Measurements from ENCODE around the gene PDZD2. TPM values are rescaled to one million over a fixed set of nuclear protein-coding genes. Genes with fewer than 3 reads are reported as not detected.
A peak's percentile ranks its signal among the peaks of the same experiment; 100 is the strongest.
"Not testable (repeated sequence)": the region's sequence is repeated elsewhere in the genome, so short reads cannot be mapped to it uniquely, and the experiment has no call there.

Gene PDZD2
- 1 to 10 TPM in 1 of 2 experiments, under 1 TPM in 1; 0.64 to 1.1 TPM for total RNA-seq
- polyA plus RNA-seq = under 1 TPM; 0.07 to 0.72 TPM

- H3K9me3 Mint-ChIP-seq = no peaks in the 10 kb centered on the region
- peak; percentile 57 to 74 (median 65) for DNase-seq
- no peaks in the 10 kb centered on the region for H3K36me3 ChIP-seq (ENCODE audit: insufficient read depth, low read length)
- H3K4me1 Mint-ChIP-seq = peaks cover 5 to 22% (median 12%) of the 10 kb centered on the region in 4 donors
- H3K27me3 Mint-ChIP-seq = peaks cover 5 to 7% of the 10 kb centered on the region in 2 donors
- H3K27me3 ChIP-seq (ENCODE audit: insufficient read depth, low read length) = no peaks in the 10 kb centered on the region
- peaks cover 10% of the 10 kb centered on the region for H3K4me1 ChIP-seq (ENCODE audit: insufficient read depth, low read length)
- POLR2A ChIA-PET (ENCODE audit: partially characterized antibody) = interaction anchor here (1.1 kb wide), 1 partner anchor 107 kb away, joined by 3 read pairs; the partner anchor contains the start of genes C5orf22 and DROSHA
- H3K27ac Mint-ChIP-seq = peak within 1 kb of the TSS; percentile 29 to 92 (median 59)
- intact Hi-C loops (cut with micrococcal nuclease) = no loop called here
- H3K4me3 ChIP-seq (ENCODE audit: low read length in 2 of 2) = peak within 1 kb of the TSS; percentile 76
- no peaks in the 10 kb centered on the region for H3K9me3 ChIP-seq (ENCODE audit: control insufficient read depth in 1 of 2, low read length in 2 of 2)
- peak within 1 kb of the TSS; percentile 87 to 93 (median 89) for H3K4me3 Mint-ChIP-seq
- CTCF ChIA-PET (ENCODE audit: partially characterized antibody) = interaction anchor here (0.8 to 1.6 kb wide), 5 partner anchors 11 to 455 kb away, joined by 3 to 5 read pairs (median 3); no protein-coding TSS in a partner anchor
- H3K36me3 Mint-ChIP-seq = no peaks in the 10 kb centered on the region
- H3K27ac ChIP-seq (ENCODE audit: low read depth, low read length) = peak within 1 kb of the TSS; percentile 24
These were observed at the start of gene PDZD2 for GRCh38 chr5:31638748-31639418. Gene PDZD2, plus strand, starts transcription at chr5:31639131.

DNA sequence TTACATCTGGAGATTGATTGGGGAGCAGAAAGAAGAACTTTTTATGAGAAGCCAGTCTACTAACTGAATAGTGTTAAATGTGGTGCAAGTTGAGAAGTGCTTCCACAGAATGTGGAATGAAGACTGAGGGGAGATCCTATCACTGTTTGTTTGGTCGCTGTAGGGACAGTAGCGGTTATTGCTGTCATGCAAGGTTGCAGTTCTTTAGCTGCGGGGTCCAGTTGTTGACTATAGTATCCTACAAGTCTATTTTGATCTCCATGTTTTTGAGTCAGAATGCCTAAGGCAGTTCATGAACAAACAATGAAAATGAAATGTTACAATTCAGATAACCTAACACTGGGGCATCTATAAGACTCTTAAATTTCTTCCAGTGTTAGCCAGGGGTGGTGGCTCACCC lies 45.3 kb upstream of the PDZD2 start:
- peaks cover 8% of the 10 kb centered on the region in 2 donors for H3K27me3 Mint-ChIP-seq
- CTCF ChIA-PET (ENCODE audit: partially characterized antibody) = no interaction called here
- no peak overlapping the region for H3K4me3 Mint-ChIP-seq

GRCh38 chr5:31596354-31596753 lies 42.6 kb upstream of the PDZD2 start:
- CTCF ChIA-PET (ENCODE audit: partially characterized antibody) = no interaction called here
- Histone ChIP-seq H3K27ac (ENCODE audit: low read depth, low read length) (no peak overlapping the region), H3K4me1 (ENCODE audit: insufficient read depth, low read length) (no peaks in the 10 kb centered on the region), H3K36me3 (ENCODE audit: insufficient read depth, low read length) (no peaks in the 10 kb centered on the region), H3K27me3 (ENCODE audit: insufficient read depth, low read length) (no peaks in the 10 kb centered on the region), H3K9me3 (ENCODE audit: control insufficient read depth in 1 of 2, low read length in 2 of 2) (no peaks in the 10 kb centered on the region), H3K4me3 (ENCODE audit: low read length in 2 of 2) (no peak overlapping the region)
- no peak overlapping the region for H3K27ac Mint-ChIP-seq
- POLR2A ChIA-PET (ENCODE audit: partially characterized antibody) = no interaction called here
- no peaks in the 10 kb centered on the region for H3K9me3 Mint-ChIP-seq
- H3K27me3 Mint-ChIP-seq = peaks cover 8 to 12% of the 10 kb centered on the region in 2 donors
- H3K36me3 Mint-ChIP-seq = no peaks in the 10 kb centered on the region
- H3K4me3 Mint-ChIP-seq = no peak overlapping the region
- DNase-seq = no peak
- no peaks in the 10 kb centered on the region for H3K4me1 Mint-ChIP-seq
- intact Hi-C loops (cut with micrococcal nuclease) = no loop called here

More for the DNA sequence above, 45.3 kb upstream of the PDZD2 start:
- no peak overlapping the region for H3K27ac ChIP-seq (ENCODE audit: low read depth, low read length)
- intact Hi-C loops (cut with micrococcal nuclease) = no loop called here
- POLR2A ChIA-PET (ENCODE audit: partially characterized antibody) = no interaction called here
- Mint-ChIP-seq H3K4me1 (no peaks in the 10 kb centered on the region), H3K36me3 (no peaks in the 10 kb centered on the region), H3K27ac (no peak overlapping the region), H3K9me3 (no peaks in the 10 kb centered on the region)
- no peaks in the 10 kb centered on the region for H3K27me3 ChIP-seq (ENCODE audit: insufficient read depth, low read length)
- no peak for DNase-seq
- no peaks in the 10 kb centered on the region for H3K4me1 ChIP-seq (ENCODE audit: insufficient read depth, low read length)
- H3K9me3 ChIP-seq (ENCODE audit: control insufficient read depth in 1 of 2, low read length in 2 of 2) = no peaks in the 10 kb centered on the region
- no peak overlapping the region for H3K4me3 ChIP-seq (ENCODE audit: low read length in 2 of 2)
- H3K36me3 ChIP-seq (ENCODE audit: insufficient read depth, low read length) = no peaks in the 10 kb centered on the region

DNA sequence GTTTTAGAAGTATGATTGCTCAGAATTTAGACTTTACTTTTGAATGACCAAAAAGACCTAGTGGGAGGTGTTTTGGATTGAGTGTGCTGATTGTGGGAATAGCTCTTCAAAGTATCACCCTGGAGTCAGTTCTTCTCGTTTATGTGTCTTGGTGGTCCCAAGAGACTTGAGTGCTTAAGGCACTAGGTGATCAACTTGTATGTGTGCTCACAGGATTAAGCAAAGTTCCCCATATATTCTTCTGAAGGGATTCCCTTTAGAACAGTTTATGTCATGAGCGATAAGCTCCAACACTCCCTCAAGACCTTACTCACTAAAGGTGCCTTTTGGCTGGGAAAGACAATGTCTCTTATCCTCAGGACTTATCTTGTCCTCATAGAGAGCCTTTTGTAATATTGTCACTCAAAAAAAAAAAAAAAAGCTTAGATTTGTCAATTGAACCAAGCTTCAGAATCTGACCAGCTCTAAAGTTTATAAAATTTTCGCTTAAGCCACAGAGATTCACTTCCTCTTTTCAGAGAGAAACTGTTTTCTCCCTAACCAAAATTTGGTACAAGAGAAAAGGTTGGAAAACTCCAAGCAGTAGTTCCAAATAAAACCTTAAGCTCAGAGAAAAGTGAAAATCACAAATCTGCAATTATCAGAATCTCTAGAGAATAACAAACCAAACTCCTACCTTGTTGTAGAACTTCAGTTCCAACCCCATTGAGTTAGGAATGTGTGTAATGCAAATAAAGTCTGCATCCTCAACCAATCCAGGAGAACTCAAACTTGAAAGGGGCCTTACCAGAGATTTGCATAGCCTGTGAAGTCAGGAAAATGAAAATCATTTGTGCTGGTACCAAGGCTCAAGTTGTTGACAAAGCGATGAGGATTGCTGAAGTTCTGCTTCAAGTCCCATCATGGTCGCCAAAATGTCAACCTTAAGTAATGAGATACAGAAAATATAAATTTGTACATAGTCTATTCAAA lies 40.0 kb upstream of the PDZD2 start:
- peaks cover 12 to 17% of the 10 kb centered on the region in 2 donors for H3K27me3 Mint-ChIP-seq
- no peaks in the 10 kb centered on the region for H3K4me1 Mint-ChIP-seq
- H3K4me3 Mint-ChIP-seq = no peak overlapping the region
- H3K36me3 ChIP-seq (ENCODE audit: insufficient read depth, low read length) = no peaks in the 10 kb centered on the region
- H3K9me3 ChIP-seq (ENCODE audit: control insufficient read depth in 1 of 2, low read length in 2 of 2) = no peaks in the 10 kb centered on the region
- no peaks in the 10 kb centered on the region for H3K36me3 Mint-ChIP-seq
- POLR2A ChIA-PET (ENCODE audit: partially characterized antibody) = no interaction called here
- no peak for DNase-seq
- H3K4me3 ChIP-seq (ENCODE audit: low read length in 2 of 2) = no peak overlapping the region
- H3K4me1 ChIP-seq (ENCODE audit: insufficient read depth, low read length) = no peaks in the 10 kb centered on the region
- no peaks in the 10 kb centered on the region for H3K27me3 ChIP-seq (ENCODE audit: insufficient read depth, low read length)
- intact Hi-C loops (cut with micrococcal nuclease) = no loop called here
- no peak overlapping the region for H3K27ac ChIP-seq (ENCODE audit: low read depth, low read length)
- no peaks in the 10 kb centered on the region for H3K9me3 Mint-ChIP-seq
- H3K27ac Mint-ChIP-seq = no peak overlapping the region
- CTCF ChIA-PET (ENCODE audit: partially characterized antibody) = interaction anchor here (0.7 to 1.6 kb wide), 2 partner anchors 7 to 12 kb away, joined by 3 read pairs; no protein-coding TSS in a partner anchor

GRCh38 chr5:31602305-31602704 lies 36.6 kb upstream of the PDZD2 start:
- H3K4me3 ChIP-seq (ENCODE audit: low read length in 2 of 2); H3K9me3 Mint-ChIP-seq; H3K4me1 Mint-ChIP-seq; H3K9me3 ChIP-seq (ENCODE audit: control insufficient read depth in 1 of 2, low read length in 2 of 2); POLR2A ChIA-PET (ENCODE audit: partially characterized antibody); H3K4me3 Mint-ChIP-seq; CTCF ChIA-PET (ENCODE audit: partially characterized antibody); H3K27me3 ChIP-seq (ENCODE audit: insufficient read depth, low read length); intact Hi-C loops (cut with micrococcal nuclease); H3K27ac Mint-ChIP-seq; H3K36me3 Mint-ChIP-seq; H3K27ac ChIP-seq (ENCODE audit: low read depth, low read length); H3K36me3 ChIP-seq (ENCODE audit: insufficient read depth, low read length); H3K4me1 ChIP-seq (ENCODE audit: insufficient read depth, low read length); DNase-seq: not testable (repeated sequence)
- peaks cover 9 to 10% of the 10 kb centered on the region in 2 donors for H3K27me3 Mint-ChIP-seq

GRCh38 chr5:31604240-31604639 lies 34.7 kb upstream of the PDZD2 start:
- Histone ChIP-seq H3K9me3 (ENCODE audit: control insufficient read depth in 1 of 2, low read length in 2 of 2) (no peaks in the 10 kb centered on the region), H3K36me3 (ENCODE audit: insufficient read depth, low read length) (no peaks in the 10 kb centered on the region), H3K27me3 (ENCODE audit: insufficient read depth, low read length) (no peaks in the 10 kb centered on the region), H3K4me3 (ENCODE audit: low read length in 2 of 2) (no peak overlapping the region), H3K4me1 (ENCODE audit: insufficient read depth, low read length) (no peaks in the 10 kb centered on the region), H3K27ac (ENCODE audit: low read depth, low read length) (no peak overlapping the region)
- Mint-ChIP-seq H3K9me3 (no peaks in the 10 kb centered on the region), H3K4me3 (no peak overlapping the region), H3K27me3 (peaks cover 6 to 9% of the 10 kb centered on the region in 2 donors), H3K27ac (no peak overlapping the region), H3K36me3 (no peaks in the 10 kb centered on the region), H3K4me1 (no peaks in the 10 kb centered on the region)
- POLR2A ChIA-PET (ENCODE audit: partially characterized antibody) = no interaction called here
- CTCF ChIA-PET (ENCODE audit: partially characterized antibody) = no interaction called here
- intact Hi-C loops (cut with micrococcal nuclease) = no loop called here
- no peak for DNase-seq

- Histone ChIP-seq H3K27ac (ENCODE audit: low read depth, low read length) (no peak overlapping the region), H3K9me3 (ENCODE audit: control insufficient read depth in 1 of 2, low read length in 2 of 2) (no peaks in the 10 kb centered on the region), H3K27me3 (ENCODE audit: insufficient read depth, low read length) (no peaks in the 10 kb centered on the region), H3K36me3 (ENCODE audit: insufficient read depth, low read length) (no peaks in the 10 kb centered on the region), H3K4me3 (ENCODE audit: low read length in 2 of 2) (no peak overlapping the region), H3K4me1 (ENCODE audit: insufficient read depth, low read length) (no peaks in the 10 kb centered on the region)
- intact Hi-C loops (cut with micrococcal nuclease) = no loop called here
- POLR2A ChIA-PET (ENCODE audit: partially characterized antibody) = no interaction called here
- H3K27ac Mint-ChIP-seq = no peak overlapping the region
- H3K4me1 Mint-ChIP-seq = no peaks in the 10 kb centered on the region
- H3K9me3 Mint-ChIP-seq = no peaks in the 10 kb centered on the region
- H3K36me3 Mint-ChIP-seq = no peaks in the 10 kb centered on the region
- H3K27me3 Mint-ChIP-seq = peaks cover 6 to 9% of the 10 kb centered on the region in 2 donors
- no peak for DNase-seq
- CTCF ChIA-PET (ENCODE audit: partially characterized antibody) = no interaction called here
- no peak overlapping the region for H3K4me3 Mint-ChIP-seq
These were observed 34.3 kb upstream of the PDZD2 start for GRCh38 chr5:31604644-31605043.
